HG03159 (cell line): ENCODE measurements around the gene HSFX4.
"Not testable (repeated sequence)": the region's sequence is repeated elsewhere in the genome, so short reads cannot be mapped to it uniquely, and the experiment has no call there.

ENCODE experiments used
- ATAC-seq: cut with Tn5 transposase; IDR thresholded peaks from one replicate; pipeline ENCODE4 v1.9.1; 2021; ENCODE audit warnings: mild to moderate bottlenecking, moderate library complexity; ENCODE audit not compliant: unreplicated experiment

Gene HSFX4

GRCh38 chrX:149937328-149937727 lies 8.0 kb downstream of the HSFX4 start:
- not testable (repeated sequence) for ATAC-seq

- ATAC-seq: no peak
These were observed 8.6 kb downstream of the HSFX4 start for GRCh38 chrX:149937871-149938426.

- ATAC-seq: peak; percentile 73
These were observed 9.1 kb downstream of the HSFX4 start, which contains the start of gene EOLA2 for GRCh38 chrX:149938427-149938880. Gene EOLA2 (minus strand): TSS chrX:149938491. CDS start chrX:149933874, 4,617 bp downstream.

GRCh38 chrX:149938881-149939654 lies 9.7 kb downstream of the HSFX4 start:
- ATAC-seq: peak; percentile 3

- ATAC-seq: peak; percentile 11
These were observed 10.2 kb downstream of the HSFX4 start for GRCh38 chrX:149939655-149939904.

GRCh38 chrX:149939905-149940673 lies 10.7 kb downstream of the HSFX4 start:
- ATAC-seq: peak; percentile 39

- ATAC-seq: not testable (repeated sequence)
These were observed 11.3 kb downstream of the HSFX4 start for GRCh38 chrX:149940674-149941024.

GRCh38 chrX:149945087-149945670 lies 15.8 kb downstream of the HSFX4 start:
- not testable (repeated sequence) for ATAC-seq

- not testable (repeated sequence) for ATAC-seq
These were observed 16.4 kb downstream of the HSFX4 start for GRCh38 chrX:149945820-149946219.

- ATAC-seq: not testable (repeated sequence)
These were observed 17.6 kb downstream of the HSFX4 start for GRCh38 chrX:149946932-149947331.

GRCh38 chrX:149948016-149948415 lies 18.6 kb downstream of the HSFX4 start:
- ATAC-seq: no peak

GRCh38 chrX:149949743-149950436 lies 20.5 kb downstream of the HSFX4 start:
- ATAC-seq: no peak

- ATAC-seq: no peak
These were observed 21.3 kb downstream of the HSFX4 start for GRCh38 chrX:149950681-149951080.

GRCh38 chrX:149961572-149961971 lies 32.2 kb downstream of the HSFX4 start:
- no peak for ATAC-seq

GRCh38 chrX:149962010-149962409 lies 32.6 kb downstream of the HSFX4 start:
- ATAC-seq: no peak

- peak; percentile 90 for ATAC-seq
These were observed 33.7 kb downstream of the HSFX4 start for GRCh38 chrX:149962859-149963757.

GRCh38 chrX:149979126-149979644 lies 49.8 kb downstream of the HSFX4 start:
- no peak for ATAC-seq
